NOMO-1 treated with DMSO at 0.1 percent for 48 hours (cell line): ENCODE results near the gene NCAM2.

ENCODE experiments used
- DNase-seq: peaks from one replicate; lab custom pipeline; 2025; ENCODE audit not compliant: unreplicated experiment; lab: John Stamatoyannopoulos, UW

NCAM2 gene

DNA sequence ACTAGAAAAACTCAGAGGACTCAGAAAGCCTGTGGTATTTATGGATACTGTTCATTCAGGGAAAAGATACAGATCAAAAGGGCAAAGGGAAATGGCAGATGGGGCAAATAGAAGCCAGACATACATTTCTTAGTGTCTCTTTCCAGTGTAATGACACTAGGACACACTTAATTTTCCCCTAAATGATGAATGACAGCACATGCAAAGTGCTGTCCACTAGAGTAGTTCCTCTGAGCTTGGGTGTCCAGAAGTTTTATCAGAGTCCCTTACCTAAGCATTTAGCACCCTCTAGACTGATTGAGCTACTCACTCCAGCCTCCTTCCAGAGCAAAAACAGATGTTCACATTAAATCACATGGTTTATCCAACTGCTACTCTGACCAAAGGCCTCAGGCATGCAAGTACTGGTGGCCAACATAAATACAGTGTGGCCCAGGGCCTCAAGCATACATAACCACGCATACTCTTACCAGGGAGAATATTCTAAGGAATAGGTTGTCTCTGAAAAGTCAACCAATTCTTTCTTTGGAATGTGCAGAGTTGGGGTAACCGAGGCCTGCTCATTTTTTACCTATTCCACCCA is 166.9 kb downstream of the NCAM2 start:
- no peak for DNase-seq

DNA sequence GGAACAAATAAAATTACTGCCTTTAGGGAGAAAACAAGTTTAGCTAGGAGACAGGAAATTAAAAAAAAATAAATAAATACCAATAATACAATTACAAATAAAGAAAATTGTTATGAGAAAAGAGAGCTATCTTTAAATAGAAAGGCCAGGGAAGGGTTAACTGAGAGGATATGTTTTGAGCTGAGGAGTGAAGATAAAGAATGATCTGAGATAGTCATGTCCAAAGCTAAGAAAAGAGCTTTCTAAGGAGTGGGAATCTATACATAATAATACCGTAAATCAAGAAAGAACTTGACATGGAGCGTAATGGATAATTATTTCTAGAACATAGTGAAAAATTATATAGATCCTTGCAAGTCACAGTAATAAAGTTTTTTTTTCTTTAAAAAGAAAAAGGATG is 176.5 kb downstream of the NCAM2 start:
- DNase-seq = no peak

GRCh38 chr21:21175798-21176334 is 177.7 kb downstream of the NCAM2 start:
- DNase-seq = no peak

- no peak for DNase-seq
Observed at GRCh38 chr21:21177353-21177986, 179.3 kb downstream of the NCAM2 start.

- no peak for DNase-seq
Observed at GRCh38 chr21:21179619-21180298, 181.6 kb downstream of the NCAM2 start.

- DNase-seq = no peak
Observed at GRCh38 chr21:21182401-21183010, 184.3 kb downstream of the NCAM2 start.

DNA sequence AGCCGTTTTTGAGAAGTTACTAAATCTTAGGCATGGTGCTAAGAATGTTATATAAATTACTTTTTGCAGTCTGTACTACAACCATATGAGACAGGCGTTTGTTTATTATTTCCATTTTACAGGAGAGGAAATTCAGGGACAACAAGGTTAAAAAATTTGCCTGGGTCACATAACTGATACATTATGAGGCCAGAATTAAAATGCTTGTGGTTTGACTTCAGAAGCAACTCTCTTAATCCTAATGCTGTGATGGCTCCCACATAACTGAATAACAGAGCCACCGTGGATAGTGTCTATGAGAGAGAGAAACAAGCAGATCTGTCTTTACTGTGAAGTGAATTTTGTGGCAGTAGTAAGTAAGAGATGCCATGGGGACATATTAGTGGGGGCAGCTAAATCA is 184.9 kb downstream of the NCAM2 start:
- DNase-seq = no peak

DNA sequence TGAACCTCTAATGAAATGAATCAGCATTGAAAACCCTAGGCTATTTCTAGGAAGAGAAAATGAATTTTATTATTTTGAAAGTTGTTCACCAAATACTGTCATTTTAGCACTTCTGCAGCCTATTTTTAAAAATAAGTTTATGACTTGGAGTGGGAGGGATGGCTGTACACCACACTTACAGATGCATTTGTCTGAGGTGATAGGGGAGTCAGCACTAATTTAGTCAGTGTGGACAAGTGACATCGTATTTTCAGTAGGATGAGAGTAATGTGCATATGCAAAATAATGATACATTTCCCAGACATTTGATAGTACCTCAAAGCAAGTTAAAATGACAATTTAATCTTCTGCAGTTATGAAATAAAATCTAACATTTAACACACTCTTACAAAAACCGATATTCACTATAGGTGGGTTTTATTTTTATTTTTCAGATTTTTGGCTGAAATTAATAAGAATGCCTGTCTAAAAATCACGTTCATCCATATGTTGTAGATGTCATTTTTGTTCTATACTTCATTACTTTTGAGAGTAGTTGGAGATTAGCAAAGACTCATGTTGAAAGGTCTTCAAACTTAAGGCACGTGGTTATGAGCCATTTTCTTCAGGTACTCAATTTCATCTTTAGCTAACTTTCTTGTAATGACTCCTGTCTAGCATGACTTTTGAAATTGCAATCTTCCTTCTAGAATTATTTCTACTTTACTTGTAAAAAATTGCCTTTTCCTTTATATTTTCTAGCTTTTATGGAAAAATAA is 186.7 kb downstream of the NCAM2 start:
- no peak for DNase-seq

- no peak for DNase-seq
Observed at GRCh38 chr21:21187579-21187978, 189.4 kb downstream of the NCAM2 start.

GRCh38 chr21:21188513-21189195 is 190.4 kb downstream of the NCAM2 start:
- no peak for DNase-seq

GRCh38 chr21:21195417-21195943 is 197.3 kb downstream of the NCAM2 start:
- no peak for DNase-seq

DNA sequence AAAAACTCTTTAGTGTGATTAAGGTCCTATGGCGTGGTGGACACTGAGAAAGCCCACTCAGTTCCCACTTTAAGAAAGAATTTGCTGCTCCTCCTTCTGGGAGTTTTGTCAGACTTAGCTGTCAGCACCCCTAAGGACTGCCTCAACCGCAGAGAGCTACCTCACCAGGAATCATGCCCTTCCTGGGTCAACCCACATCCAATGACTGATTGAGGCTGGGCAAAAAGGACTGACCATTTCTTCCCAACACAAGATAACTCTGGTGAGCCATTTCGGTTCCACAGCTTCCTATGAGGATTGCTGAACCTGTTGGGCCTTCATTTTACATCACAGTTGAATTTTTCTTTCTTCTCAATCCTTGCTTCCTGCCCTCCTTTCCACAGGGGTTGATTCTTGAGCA is 197.9 kb downstream of the NCAM2 start:
- no peak for DNase-seq

GRCh38 chr21:21196848-21197247 is 198.6 kb downstream of the NCAM2 start:
- DNase-seq = no peak

DNA sequence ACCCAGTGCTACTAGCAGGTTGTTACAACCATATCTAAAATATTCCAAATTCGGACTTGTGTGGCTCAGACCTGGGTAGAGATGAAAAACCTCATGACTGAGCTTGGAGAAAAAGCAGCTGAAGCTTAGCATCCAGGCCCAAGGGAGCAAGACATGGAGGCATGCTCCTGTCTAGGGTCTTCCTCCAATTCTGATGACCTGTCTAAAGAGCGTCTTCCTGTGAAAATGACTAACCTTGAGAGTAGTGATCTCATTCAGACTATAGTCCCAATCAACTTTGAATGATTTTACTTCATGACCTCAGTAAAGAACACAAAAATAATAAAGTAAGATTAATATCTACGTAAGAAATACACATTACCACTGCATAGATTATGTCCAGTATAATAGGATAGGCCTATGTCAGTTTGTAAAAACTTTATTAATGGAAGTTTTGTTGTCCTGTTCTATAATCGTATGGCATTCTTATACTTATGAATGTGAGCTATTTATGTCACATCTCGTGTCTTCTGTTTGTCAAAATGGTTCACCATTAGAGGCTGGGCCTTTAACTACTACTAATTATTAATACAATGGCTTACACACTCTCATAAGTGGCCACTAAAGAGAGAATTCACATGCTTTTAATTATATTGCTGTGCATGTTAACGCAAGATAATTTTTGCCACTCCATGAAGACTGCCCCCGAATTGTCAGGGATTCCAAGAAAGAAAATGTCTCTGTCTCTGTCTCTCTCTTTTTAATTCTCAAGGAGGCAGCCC is 201.3 kb downstream of the NCAM2 start:
- no peak for DNase-seq

DNA sequence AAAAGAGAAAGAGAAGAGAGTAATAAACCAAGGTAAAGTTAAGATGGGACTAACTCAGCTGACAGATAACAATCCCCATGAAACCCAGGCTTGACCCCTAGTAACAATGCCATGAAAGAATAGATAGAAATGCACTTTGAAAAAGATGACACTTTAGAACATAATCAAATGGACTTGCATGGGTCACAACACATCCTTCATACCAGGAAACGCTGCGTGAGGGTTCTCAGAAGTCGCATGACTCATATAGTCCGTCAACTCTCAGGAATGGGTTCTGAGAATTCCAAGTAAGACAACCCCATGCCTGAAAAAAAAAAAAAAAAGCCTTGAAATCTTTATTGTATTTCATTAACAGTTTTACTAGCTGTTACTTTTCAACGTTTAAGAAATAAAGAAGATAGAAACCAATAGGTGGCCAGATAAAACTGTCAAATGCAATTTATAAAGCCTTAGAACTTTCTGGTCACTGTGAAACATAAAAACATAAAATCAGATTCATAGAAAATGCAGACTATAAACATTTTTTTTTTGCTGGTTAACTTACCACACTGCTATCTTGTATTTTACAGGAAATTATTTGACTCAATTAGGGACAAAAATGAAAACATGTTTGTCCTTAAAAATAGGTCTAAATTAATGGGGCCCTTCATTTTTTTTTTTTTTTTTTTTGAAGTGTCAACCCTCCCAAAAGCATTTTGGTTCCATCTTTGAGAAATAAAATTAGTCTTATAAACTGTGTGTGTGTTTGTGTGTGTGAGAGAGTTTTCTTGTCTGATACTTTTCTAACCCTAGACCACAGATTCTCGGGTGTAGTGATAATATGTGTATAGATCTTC is 202.1 kb downstream of the NCAM2 start:
- no peak for DNase-seq

DNA sequence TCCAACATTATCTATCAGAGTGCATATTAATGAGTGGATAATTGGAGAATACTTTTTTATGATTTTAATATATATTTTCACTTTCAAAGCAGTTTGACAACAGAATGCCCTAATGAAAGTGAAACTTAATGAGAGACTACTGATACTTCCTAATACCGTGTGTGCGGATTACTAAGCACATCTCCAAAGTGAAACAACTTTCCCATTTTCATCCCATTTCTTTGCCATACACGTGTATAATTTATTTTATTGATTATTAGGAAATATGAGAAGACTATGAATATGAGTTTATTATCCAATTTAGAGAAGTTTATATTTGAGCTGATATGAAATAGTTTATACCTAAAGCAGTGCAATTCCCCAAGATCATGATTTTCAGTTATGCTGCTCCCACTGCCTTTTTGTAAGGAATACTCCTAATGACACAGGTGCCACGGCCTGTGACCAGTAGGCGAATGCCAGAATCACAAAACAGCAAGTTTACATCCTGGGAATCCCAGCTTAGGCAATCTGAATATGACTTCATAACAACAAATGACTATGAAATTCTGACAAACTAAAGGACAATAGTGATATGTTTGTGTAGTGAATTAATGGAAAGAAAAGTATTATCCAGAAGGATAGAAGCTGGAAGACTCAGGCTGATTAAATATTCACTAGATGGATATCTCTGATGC is 202.9 kb downstream of the NCAM2 start:
- DNase-seq = peak; percentile 30

DNA sequence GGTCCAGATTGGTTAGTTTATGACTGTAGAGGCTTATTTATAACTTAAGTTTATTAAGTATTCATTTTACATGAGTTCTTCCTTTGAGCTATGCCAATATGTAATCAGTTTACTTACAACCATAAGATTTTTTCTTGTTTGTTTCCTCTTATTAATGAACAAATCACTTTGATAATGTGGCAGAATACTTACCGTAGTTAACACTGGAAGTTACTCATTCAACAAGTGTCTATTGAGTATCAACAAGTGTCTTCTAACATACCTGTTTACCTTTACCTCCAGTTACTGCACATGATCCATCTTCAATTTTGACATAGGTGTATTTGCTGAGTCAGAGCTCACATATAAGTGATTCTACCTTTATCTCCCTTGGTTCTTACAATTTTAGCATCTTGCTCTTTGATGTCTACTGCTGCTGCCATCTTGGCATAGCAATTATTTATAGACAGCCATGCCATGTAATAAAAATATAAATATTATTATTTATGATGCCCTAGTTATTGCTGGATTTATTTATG is 205.7 kb downstream of the NCAM2 start:
- DNase-seq = no peak
